ENCODE results near the gene CAPNS1. TPM values are rescaled to one million over a fixed set of nuclear protein-coding genes. Genes with fewer than 3 reads are reported as not detected.

The CAPNS1 gene
- total RNA-seq, 4 donors from 2014 or later: 153 to 179 (median 166) TPM

- H3K27ac ChIP-seq: peak overlapping the region; percentile 49 to 76 (median 64)
- TF ChIP-seq POLR2A (IDR thresholded peaks at IDR 0.05) (no peak), CTCF (IDR thresholded peaks at IDR 0.05) (no peak)
Measured at GRCh38 chr19:36136964-36137686, 2.7 kb upstream of the CAPNS1 start.

GRCh38 chr19:36139120-36139472 is 770 bp upstream of the CAPNS1 start:
- H3K27ac ChIP-seq: peak overlapping the region; percentile 91 to 97 (median 96)
- H3K9me3 ChIP-seq: no peaks in the 10 kb centered on the region
- 66 to 68% methylated on average over 7 of the region's 7 CpGs for WGBS, 2 donors
- H3K36me3 ChIP-seq: peaks cover 12 to 18% of the 10 kb centered on the region in 2 donors
- intact Hi-C loops (cut with DNase I): no loop called here
- TF ChIP-seq CTCF (IDR thresholded peaks at IDR 0.05) (no peak), POLR2A (IDR thresholded peaks at IDR 0.05) (no peak)
- peak overlapping the region in 2 of 3 donors; percentile 68 to 85 for H3K4me3 ChIP-seq (replicated peaks in 1 of 3)
- DNase-seq: no peak
- peaks cover 5 to 26% of the 10 kb centered on the region in 2 donors for H3K4me1 ChIP-seq
- H3K27me3 ChIP-seq: no peaks in the 10 kb centered on the region

More at GRCh38 chr19:36136964-36137686, 2.7 kb upstream of the CAPNS1 start:
- Histone ChIP-seq H3K4me1 (peaks cover 5 to 27% of the 10 kb centered on the region in 2 donors), H3K9me3 (no peaks in the 10 kb centered on the region), H3K4me3 (replicated peaks in 1 of 3) (no peak overlapping the region), H3K36me3 (peaks cover 0 to 4% of the 10 kb centered on the region in 2 donors), H3K27me3 (no peaks in the 10 kb centered on the region)
- intact Hi-C loops (cut with DNase I): no loop called here
- WGBS, 2 donors: 59 to 62% methylated on average over 12 of the region's 12 CpGs
- DNase-seq: peak; percentile 89 to 90

- Histone ChIP-seq H3K4me3 (replicated peaks in 1 of 3) (peak overlapping the region; percentile 16 to 85 (median 68)), H3K27ac (peak overlapping the region; percentile 91 to 97 (median 96)), H3K36me3 (peaks cover 21 to 26% of the 10 kb centered on the region in 2 donors), H3K4me1 (peaks cover 5 to 26% of the 10 kb centered on the region in 2 donors), H3K27me3 (no peaks in the 10 kb centered on the region), H3K9me3 (no peaks in the 10 kb centered on the region)
- TF ChIP-seq POLR2A (IDR thresholded peaks at IDR 0.05): no peak
- TF ChIP-seq CTCF (IDR thresholded peaks at IDR 0.05): no peak
- intact Hi-C loops (cut with DNase I): no loop called here
- 0 to 1% methylated on average over 26 to 29 of the region's 31 CpGs for WGBS, 2 donors
- DNase-seq: peak; percentile 49 to 53
Measured at GRCh38 chr19:36140304-36141038, 605 bp downstream of the CAPNS1 start.

GRCh38 chr19:36141039-36141927 is 1.4 kb downstream of the CAPNS1 start:
- WGBS, 2 donors: 35 to 45% methylated on average over 18 to 25 of the region's 42 CpGs
- Histone ChIP-seq H3K9me3 (no peaks in the 10 kb centered on the region), H3K27ac (peak overlapping the region; percentile 91 to 97 (median 96)), H3K36me3 (peaks cover 29 to 35% of the 10 kb centered on the region in 2 donors), H3K4me3 (replicated peaks in 1 of 3) (peak overlapping the region in 2 of 3 donors; percentile 68 to 85), H3K4me1 (peaks cover 5 to 26% of the 10 kb centered on the region in 2 donors), H3K27me3 (no peaks in the 10 kb centered on the region)
- intact Hi-C loops (cut with DNase I): no loop called here
- TF ChIP-seq CTCF (IDR thresholded peaks at IDR 0.05): no peak
- TF ChIP-seq POLR2A (IDR thresholded peaks at IDR 0.05): peak in 1 of 2 donors; percentile 76
- DNase-seq: peak; percentile 76 to 83

Data from thyroid gland (tissue), 4 donors.